GM12864 (cell line): ENCODE results near the gene NGLY1.

Source experiments
- DNase-seq: peaks from one replicate; pipeline ENCODE4 v3.0.0-alpha.2; 2011; ENCODE audit warnings: low read depth
- H3K4me3 ChIP-seq: 2 replicates; pipeline ENCODE4 v1.5.1; 2011; ENCODE audit warnings: mild to moderate bottlenecking, low read depth, low read length, control low read depth
- TF ChIP-seq, protein P1 (sequence below): IDR thresholded peaks from 2 replicates; pipeline ENCODE4 v1.5.1; 2011; ENCODE audit warnings: low read depth, mild to moderate bottlenecking, moderate library complexity, low read length, control low read depth, inconsistent platforms; ENCODE audit errors: missing control alignments

The NGLY1 gene

DNA sequence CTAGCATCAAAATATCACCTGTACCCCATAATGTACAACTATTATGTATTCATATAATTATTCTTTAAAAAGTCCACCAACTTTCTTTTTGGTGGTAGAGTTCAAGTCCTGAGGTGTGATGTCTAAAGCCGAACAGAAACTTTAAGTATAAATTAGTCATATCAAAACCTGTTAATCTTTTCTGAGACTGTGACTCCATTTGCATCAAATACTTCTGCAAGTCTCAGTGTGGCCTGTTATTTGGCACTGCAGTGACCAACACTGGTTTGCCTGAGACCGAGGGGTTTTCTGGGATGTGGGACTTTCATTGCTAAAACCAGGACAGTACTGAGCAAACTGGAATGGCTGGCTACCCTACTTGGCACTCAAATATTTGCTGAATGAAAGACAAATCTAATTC lies 7.3 kb downstream of the NGLY1 start:
- H3K4me3 ChIP-seq, result no peak overlapping the region
- TF ChIP-seq, protein P1, sequence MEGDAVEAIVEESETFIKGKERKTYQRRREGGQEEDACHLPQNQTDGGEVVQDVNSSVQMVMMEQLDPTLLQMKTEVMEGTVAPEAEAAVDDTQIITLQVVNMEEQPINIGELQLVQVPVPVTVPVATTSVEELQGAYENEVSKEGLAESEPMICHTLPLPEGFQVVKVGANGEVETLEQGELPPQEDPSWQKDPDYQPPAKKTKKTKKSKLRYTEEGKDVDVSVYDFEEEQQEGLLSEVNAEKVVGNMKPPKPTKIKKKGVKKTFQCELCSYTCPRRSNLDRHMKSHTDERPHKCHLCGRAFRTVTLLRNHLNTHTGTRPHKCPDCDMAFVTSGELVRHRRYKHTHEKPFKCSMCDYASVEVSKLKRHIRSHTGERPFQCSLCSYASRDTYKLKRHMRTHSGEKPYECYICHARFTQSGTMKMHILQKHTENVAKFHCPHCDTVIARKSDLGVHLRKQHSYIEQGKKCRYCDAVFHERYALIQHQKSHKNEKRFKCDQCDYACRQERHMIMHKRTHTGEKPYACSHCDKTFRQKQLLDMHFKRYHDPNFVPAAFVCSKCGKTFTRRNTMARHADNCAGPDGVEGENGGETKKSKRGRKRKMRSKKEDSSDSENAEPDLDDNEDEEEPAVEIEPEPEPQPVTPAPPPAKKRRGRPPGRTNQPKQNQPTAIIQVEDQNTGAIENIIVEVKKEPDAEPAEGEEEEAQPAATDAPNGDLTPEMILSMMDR, result no peak
- DNase-seq, result no peak

DNA sequence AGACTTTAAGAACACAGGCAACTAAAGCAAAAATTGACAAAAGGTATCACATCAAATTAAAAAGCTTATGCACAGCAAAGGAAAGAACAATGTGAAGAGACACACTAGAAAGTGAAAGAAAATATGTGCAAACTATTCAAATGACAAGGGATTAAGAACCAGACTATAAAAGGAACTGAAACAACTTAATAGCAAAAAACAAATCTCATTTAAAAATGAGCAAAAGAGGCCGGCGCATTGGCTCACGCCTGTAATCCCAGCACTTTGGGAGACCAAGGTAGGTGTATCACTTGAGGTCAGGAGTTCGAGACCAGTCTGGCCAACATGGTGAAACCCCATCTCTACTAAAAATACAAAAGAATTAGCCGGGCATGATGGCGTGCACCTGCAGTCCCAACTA lies 14.4 kb downstream of the NGLY1 start:
- no peak for DNase-seq

DNA sequence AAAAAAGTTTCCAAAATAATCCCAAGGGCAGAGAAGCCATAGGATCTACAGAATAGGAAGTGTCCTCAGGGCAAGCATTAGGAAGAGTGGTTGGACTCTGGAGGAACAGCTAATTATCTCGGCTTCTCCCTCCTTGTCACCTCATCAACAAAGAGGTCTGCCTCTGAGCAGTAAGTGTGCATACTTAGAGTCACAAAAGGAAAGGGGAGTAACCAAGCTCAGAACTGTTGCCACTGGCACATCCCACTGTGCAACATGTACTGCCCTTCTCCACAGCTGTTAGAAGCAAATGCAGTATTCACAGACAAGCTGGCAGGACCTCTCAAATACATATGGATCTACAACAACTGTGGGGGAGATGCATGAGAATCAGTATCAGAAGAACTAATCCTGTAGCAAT lies 31.5 kb downstream of the NGLY1 start:
- TF ChIP-seq, protein P1, result no peak
- H3K4me3 ChIP-seq, result no peak overlapping the region
- no peak for DNase-seq

More for the DNA sequence above, 14.4 kb downstream of the NGLY1 start:
- H3K4me3 ChIP-seq, result no peak overlapping the region
- TF ChIP-seq, protein P1, result no peak

DNA sequence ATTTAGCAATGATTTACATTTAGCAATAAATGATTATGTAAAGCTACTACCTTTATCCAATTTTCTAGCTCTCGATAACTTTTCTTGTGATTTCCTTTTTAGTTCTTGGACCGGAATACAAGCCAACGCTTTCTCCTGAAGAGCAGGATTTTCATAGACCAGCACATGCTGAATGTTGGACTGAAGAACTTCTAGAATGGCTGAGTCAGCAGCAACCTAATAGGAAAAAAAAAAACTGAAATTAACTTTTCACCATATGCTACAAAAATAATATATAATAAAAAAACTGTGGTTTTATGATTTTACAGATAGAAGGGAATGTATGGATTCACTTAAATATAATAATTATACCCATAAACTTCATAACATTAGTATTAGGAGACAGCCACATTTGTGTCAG lies 32.2 kb downstream of the NGLY1 start:
- no peak overlapping the region for H3K4me3 ChIP-seq
- TF ChIP-seq, protein P1, result no peak
- DNase-seq, result no peak

DNA sequence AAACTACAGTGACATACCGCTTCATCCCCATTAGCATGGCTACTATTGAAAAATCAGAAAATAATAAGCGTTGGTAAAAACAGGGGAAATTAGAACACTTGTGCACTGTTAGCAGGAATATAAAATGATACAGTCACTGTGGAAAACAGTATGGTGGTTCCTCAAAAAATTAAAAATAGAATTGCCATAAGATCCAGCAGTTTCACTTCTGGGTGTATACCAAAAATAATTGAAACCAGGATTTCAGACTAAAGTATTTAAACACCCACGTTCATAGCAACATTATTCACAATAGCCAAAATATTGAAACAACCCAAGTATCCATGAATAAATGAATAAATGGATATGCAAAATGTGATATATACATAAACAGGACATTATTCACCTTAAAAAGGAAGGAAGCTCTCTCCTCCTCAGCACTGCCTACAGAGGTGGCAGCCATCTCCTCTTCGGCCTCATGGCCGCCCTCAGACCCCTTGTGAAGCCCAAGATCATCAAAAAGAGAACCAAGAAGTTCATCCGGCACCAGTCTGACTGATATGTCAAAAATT lies 34.1 kb downstream of the NGLY1 start:
- no peak for DNase-seq
- no peak overlapping the region for H3K4me3 ChIP-seq
- TF ChIP-seq, protein P1, result no peak

DNA sequence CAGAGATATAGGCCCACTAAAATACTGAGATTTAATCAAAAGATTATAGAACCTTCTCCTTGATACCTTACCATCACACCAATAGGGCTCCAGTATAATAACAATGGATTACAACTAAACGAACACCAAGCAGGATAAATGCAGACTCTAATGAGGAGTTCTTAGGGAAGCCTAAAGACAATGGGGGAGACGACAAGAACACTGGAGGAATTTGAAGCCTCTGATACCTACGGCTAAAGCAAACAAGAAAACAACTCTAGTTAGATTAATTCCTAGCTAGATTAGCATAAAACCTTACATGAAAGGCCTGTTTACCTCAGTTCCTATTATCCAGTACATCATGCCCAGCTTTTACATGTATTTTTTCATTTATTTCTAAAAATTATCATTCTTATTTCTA lies 35.1 kb downstream of the NGLY1 start:
- no peak overlapping the region for H3K4me3 ChIP-seq
- TF ChIP-seq, protein P1, result no peak
- no peak for DNase-seq

DNA sequence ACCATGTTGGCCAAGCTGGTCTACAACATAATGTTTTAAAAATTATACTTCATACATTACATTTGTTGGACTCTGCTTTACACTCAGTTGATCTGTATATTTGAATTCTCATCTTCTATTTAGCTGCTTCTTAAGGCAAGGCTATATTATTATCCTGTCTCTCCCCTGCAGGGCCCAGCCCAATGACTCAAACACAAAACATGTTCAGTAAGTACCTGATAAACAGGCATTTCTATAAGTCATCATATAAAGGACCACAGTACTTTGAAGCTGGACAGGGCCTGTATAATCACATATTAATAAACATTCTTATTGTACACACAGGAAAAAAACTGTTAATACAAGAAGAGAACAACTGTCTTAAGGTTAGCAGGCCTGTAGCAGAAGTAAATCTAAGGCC lies 36.2 kb downstream of the NGLY1 start:
- no peak overlapping the region for H3K4me3 ChIP-seq
- TF ChIP-seq, protein P1, result no peak
- no peak for DNase-seq
